MCF 10A (cell line): ENCODE measurements around the gene PKD2L1. TPM values are rescaled to one million over a fixed set of nuclear protein-coding genes. Genes with fewer than 3 reads are reported as not detected.

Experiments
- BruUV-seq: library from RNA; stranded (reverse); fragments of 400-500 nt; replicated peaks from 2 replicates; lab custom pipeline; 2021; lab: Mats Ljungman, UMichigan
- CTCF ChIA-PET: fragments of 300-600 bp; sonication (Branson Sonifier 250); formaldehyde crosslinking; extraction: SDS; loops from one replicate; lab custom pipeline; 2021; ENCODE audit warnings: antibody characterized with exemption, inconsistent platforms; lab: Yijun Ruan, JAX
- POLR2A ChIA-PET: fragments of 300-600, 350-650 bp; sonication (Branson Sonifier 250); formaldehyde crosslinking; extraction: SDS; loops from one replicate; lab custom pipeline; 2020; ENCODE audit warnings: antibody characterized with exemption, inconsistent platforms; lab: Yijun Ruan, JAX
- DNase-seq: peaks from one replicate; pipeline ENCODE4 v3.0.0-alpha.2; 2018; ENCODE audit not compliant: unreplicated experiment
- H3K27ac Mint-ChIP-seq: one replicate; pipeline ENCODE4 v1.8.0; 2022; ENCODE audit warnings: mild to moderate bottlenecking, low read depth, mixed read lengths; ENCODE audit not compliant: unreplicated experiment
- H3K27me3 Mint-ChIP-seq: one replicate; pipeline ENCODE4 v1.8.0; 2022; ENCODE audit warnings: mixed read lengths; ENCODE audit not compliant: insufficient read depth, unreplicated experiment
- H3K36me3 Mint-ChIP-seq: one replicate; pipeline ENCODE4 v1.8.0; 2022; ENCODE audit warnings: mild to moderate bottlenecking, moderate library complexity, mixed read lengths; ENCODE audit not compliant: insufficient read depth, unreplicated experiment
- H3K4me1 Mint-ChIP-seq: one replicate; pipeline ENCODE4 v1.8.0; 2022; ENCODE audit warnings: mixed read lengths; ENCODE audit not compliant: insufficient read depth, unreplicated experiment
- H3K4me3 Mint-ChIP-seq: one replicate; pipeline ENCODE4 v1.8.0; 2022; ENCODE audit warnings: mild to moderate bottlenecking, moderate library complexity, mixed read lengths; ENCODE audit not compliant: unreplicated experiment
- H3K9me3 Mint-ChIP-seq: one replicate; pipeline ENCODE4 v1.8.0; 2022; ENCODE audit warnings: mixed read lengths; ENCODE audit not compliant: unreplicated experiment
- CTCF ChIP-seq: fragments of 200-600 bp; IDR thresholded peaks from one replicate; pipeline ENCODE4 v1.8.0; 2022; ENCODE audit warnings: antibody characterized with exemption, mild to moderate bottlenecking; ENCODE audit not compliant: unreplicated experiment
- intact Hi-C: fragments of 100-400 bp; cut with micrococcal nuclease; formaldehyde crosslinking; loops from 2 replicates; pipeline ENCODE4 v1.14.1; 2022
- total RNA-seq: library from RNA; stranded (reverse); gene quantifications from 2 replicates; pipeline ENCODE4 v1.2.3, GENCODE V29; 2022

The PKD2L1 gene
- total RNA-seq, 1 experiment from 2014 or later = not detected

DNA sequence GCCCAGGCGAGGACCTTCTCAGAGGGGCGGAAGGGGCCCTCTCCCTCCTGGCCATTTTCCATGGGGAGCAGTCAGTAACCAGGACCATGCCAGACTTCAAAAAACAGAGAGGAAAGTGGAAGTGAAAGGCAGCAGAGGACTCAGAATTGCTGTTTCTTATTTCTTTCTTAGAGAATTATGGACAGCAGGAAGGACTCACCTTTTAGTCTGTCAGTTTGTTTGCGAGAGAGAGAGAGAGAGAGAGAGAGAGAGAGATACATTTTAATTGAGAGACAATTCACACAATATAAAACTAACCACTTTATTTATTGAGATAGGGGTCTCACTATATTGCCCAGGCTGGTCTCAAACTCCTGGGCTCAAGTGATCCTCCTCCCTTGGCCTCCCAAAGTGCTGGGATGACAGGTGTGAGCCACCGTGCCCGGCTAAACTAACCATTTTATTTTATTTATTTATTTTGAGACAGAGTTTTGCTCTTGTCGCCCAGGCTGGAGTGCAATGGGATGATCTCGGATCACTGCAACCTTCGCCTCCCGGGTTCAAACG lies 41.5 kb upstream of the PKD2L1 start:
- no peaks in the 10 kb centered on the region for H3K9me3 Mint-ChIP-seq
- ChIA-PET CTCF (interaction anchor here (0.9 to 3.4 kb wide), 5 partner anchors 24 to 63 kb away, joined by 3 to 35 read pairs (median 7); partner anchors contain the start of gene SCD), POLR2A (interaction anchor here (1.1 to 13.8 kb wide), 8 partner anchors 8 to 187 kb away, joined by 4 to 493 read pairs (median 8); partner anchors contain the start of genes BLOC1S2, NDUFB8 and SCD)
- H3K27me3 Mint-ChIP-seq = no peaks in the 10 kb centered on the region
- TF ChIP-seq CTCF = no peak
- no peak for DNase-seq
- intact Hi-C loops = loop anchor here (2.0 kb wide), 1 partner anchor 25 kb away; the partner anchor contains the start of gene SCD
- H3K4me3 Mint-ChIP-seq = peak overlapping the region; percentile 44
- H3K36me3 Mint-ChIP-seq = peaks cover 4% of the 10 kb centered on the region
- BruUV-seq = no TSS peak
- H3K27ac Mint-ChIP-seq = no peak overlapping the region
- H3K4me1 Mint-ChIP-seq = peaks cover 21% of the 10 kb centered on the region

GRCh38 chr10:100370714-100371481 lies 40.9 kb upstream of the PKD2L1 start:
- Mint-ChIP-seq H3K9me3 (no peaks in the 10 kb centered on the region), H3K27ac (no peak overlapping the region), H3K4me3 (peak overlapping the region; percentile 44), H3K36me3 (peaks cover 4% of the 10 kb centered on the region), H3K27me3 (no peaks in the 10 kb centered on the region), H3K4me1 (peaks cover 23% of the 10 kb centered on the region)
- peak; percentile 88 for DNase-seq
- CTCF ChIA-PET = interaction anchor here (0.7 to 3.4 kb wide), 8 partner anchors 19 to 63 kb away, joined by 3 to 35 read pairs (median 5); partner anchors contain the start of gene SCD
- no peak for TF ChIP-seq CTCF
- intact Hi-C loops = loop anchor here (2.0 kb wide), 1 partner anchor 24 kb away; the partner anchor contains the start of gene SCD
- POLR2A ChIA-PET = interaction anchor here (0.6 to 13.8 kb wide), 15 partner anchors 9 to 640 kb away, joined by 3 to 493 read pairs (median 4); partner anchors contain the start of genes BLOC1S2, COX15, CUTC and HIF1AN
- BruUV-seq = no TSS peak

DNA sequence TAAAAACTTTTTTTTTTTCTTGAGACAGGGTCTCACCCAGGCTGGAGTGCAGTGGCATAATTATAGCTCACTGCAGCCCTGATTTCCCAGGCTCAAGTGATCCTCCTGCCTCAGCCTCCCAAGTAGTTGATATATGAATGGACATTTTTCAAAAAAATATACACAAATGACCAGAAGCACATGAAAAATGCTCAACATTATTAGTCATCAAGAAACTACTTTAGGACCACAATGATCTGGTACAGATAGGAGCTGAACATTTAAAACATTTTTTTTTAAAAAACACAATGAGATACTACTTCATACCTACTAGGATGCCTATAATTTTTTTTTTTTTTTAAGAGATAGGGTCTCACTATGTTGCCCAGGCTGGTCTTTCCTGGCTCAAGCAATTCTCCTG lies 38.7 kb upstream of the PKD2L1 start:
- intact Hi-C loops = no loop called here
- no TSS peak for BruUV-seq
- no peaks in the 10 kb centered on the region for H3K36me3 Mint-ChIP-seq
- no peak for DNase-seq
- no peaks in the 10 kb centered on the region for H3K27me3 Mint-ChIP-seq
- no peak for TF ChIP-seq CTCF
- CTCF ChIA-PET = interaction anchor here (0.6 to 3.4 kb wide), 3 partner anchors 21 to 628 kb away, joined by 3 to 35 read pairs (median 3); partner anchors contain the start of gene SCD
- POLR2A ChIA-PET = interaction anchor here (0.6 to 13.8 kb wide), 3 partner anchors 9 to 21 kb away, joined by 3 to 493 read pairs (median 5); partner anchors contain the start of gene SCD
- H3K27ac Mint-ChIP-seq = no peak overlapping the region
- H3K4me3 Mint-ChIP-seq = no peak overlapping the region
- peaks cover 36% of the 10 kb centered on the region for H3K4me1 Mint-ChIP-seq
- H3K9me3 Mint-ChIP-seq = no peaks in the 10 kb centered on the region
